Ishikawa (cell line): ENCODE data around the gene PTPRD.

ENCODE experiments used
- CEBPB ChIP-seq: IDR thresholded peaks from 2 replicates; pipeline ENCODE4 v1.6.1; 2012
- CREB1 ChIP-seq: IDR thresholded peaks from 2 replicates; pipeline ENCODE4 v1.6.1; 2012; ENCODE audit warnings: low read depth
- EGR1 ChIP-seq: IDR thresholded peaks from 2 replicates; pipeline ENCODE4 v1.6.1; 2012
- EP300 ChIP-seq: IDR thresholded peaks from 2 replicates; pipeline ENCODE4 v1.6.1; 2012; ENCODE audit warnings: borderline replicate concordance
- FOXM1 ChIP-seq: IDR thresholded peaks from 2 replicates; pipeline ENCODE4 v1.6.1; 2012; ENCODE audit warnings: low read depth, borderline replicate concordance
- NFIC ChIP-seq: IDR thresholded peaks from 2 replicates; pipeline ENCODE4 v1.6.1; 2012
- RAD21 ChIP-seq: IDR thresholded peaks from 2 replicates; pipeline ENCODE4 v1.6.1; 2012; ENCODE audit warnings: low read depth
- TAF1 ChIP-seq: IDR thresholded peaks from 2 replicates; pipeline ENCODE4 v1.6.1; 2012; ENCODE audit warnings: low read depth, mild to moderate bottlenecking
- TCF12 ChIP-seq: IDR thresholded peaks from 2 replicates; pipeline ENCODE4 v1.6.1; 2012; ENCODE audit warnings: low read depth
- TEAD4 ChIP-seq: IDR thresholded peaks from 2 replicates; pipeline ENCODE4 v1.6.1; 2012
- YY1 ChIP-seq: IDR thresholded peaks from 2 replicates; pipeline ENCODE4 v1.6.1; 2012; ENCODE audit warnings: low read depth
- ZBTB7A ChIP-seq: IDR thresholded peaks from 2 replicates; pipeline ENCODE4 v1.6.1; 2012; ENCODE audit warnings: low read depth
- TF ChIP-seq, protein P1 (sequence below): IDR thresholded peaks from 2 replicates; pipeline ENCODE4 v1.6.1; 2012
- TF ChIP-seq, protein P2 (sequence below): IDR thresholded peaks from 2 replicates; pipeline ENCODE4 v1.6.1; 2012; ENCODE audit warnings: low read depth, mild to moderate bottlenecking
- TF ChIP-seq, protein P3 (sequence below): IDR thresholded peaks from 2 replicates; pipeline ENCODE4 v1.6.1; 2012

PTPRD gene

DNA sequence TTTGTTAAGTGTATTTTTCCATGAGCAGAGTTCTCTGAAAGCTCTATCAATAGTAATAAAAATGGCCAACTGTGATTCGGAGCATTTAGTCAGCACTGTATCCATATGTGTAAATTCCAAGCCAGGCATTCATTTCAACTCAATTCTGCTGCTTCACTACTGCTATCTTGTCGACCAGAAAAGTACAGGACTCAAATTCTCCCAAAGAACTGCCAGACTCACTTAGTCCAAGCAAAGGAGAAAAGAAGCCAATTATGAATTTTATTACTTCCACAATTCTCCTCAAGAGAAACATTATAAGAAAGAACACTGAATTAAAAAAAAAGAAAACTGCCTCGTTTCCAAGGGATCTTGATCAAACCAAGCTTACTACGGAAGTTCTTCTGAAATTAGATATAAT is 1906.9 kb downstream of the PTPRD start:
- TF ChIP-seq, protein P1, sequence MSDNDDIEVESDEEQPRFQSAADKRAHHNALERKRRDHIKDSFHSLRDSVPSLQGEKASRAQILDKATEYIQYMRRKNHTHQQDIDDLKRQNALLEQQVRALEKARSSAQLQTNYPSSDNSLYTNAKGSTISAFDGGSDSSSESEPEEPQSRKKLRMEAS = no peak
- TF ChIP-seq FOXM1 (no peak), TCF12 (no peak), YY1 (no peak), TEAD4 (no peak), EGR1 (no peak)

DNA sequence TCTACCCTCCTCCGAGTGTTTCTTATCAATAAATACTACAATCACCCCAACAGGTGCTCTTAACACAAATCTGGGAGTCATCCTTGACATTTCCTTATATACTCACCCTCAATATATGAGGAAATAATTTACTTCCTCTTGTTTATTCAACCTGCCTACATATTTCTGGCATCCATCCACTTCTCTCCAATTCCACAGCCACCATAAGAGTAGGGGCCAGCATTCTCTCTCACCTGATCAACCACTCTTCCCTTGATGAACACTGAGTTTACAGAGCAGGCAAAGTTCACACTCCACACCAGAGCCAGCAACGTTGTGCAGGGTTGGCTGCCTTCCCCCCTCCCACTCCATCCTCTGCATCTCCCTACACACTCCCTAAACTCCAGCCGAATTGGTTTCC is 1908.9 kb downstream of the PTPRD start:
- no peak for TF ChIP-seq FOXM1
- TF ChIP-seq EP300 = no peak
- TF ChIP-seq NFIC = no peak

DNA sequence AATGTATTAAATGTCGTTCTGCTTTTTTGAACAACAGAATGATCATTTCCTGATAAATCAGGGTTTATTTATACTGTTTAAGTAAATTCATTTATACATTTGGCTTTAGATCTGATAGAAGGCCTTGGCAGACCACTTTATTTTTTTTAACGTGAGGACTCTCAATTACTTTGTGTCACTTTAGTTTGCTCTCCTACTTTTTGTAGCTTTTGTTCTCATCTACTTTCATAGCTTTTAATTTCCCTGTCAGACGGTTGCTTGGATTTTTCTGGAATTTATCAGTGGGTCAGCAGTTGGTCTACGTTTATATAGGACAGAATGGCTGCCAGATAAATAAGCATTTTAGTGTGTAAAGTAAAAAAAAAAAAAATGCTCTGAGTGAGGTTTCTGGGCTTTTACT is 1910.9 kb downstream of the PTPRD start:
- TF ChIP-seq NFIC (no peak), EP300 (no peak), TEAD4 (no peak), RAD21 (no peak), ZBTB7A (no peak)

DNA sequence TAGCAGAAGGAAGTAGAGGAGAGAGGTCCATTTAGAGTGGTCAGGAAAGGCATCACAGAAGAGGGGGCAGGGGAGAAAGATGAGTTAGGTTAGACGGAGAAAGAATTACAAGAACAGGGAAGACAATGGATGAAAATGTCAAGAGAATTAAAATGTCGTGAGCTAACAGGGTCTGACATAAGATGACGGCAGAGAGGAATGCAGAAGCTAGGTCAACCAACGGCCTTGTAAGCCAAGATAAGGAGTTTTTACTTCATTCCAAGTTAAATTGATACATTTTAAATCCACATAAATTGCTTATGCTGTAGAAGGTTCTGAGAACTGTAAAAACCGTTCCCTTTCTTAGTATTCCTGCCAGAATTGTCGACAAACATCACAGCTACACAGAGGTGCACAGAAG is 1916.3 kb downstream of the PTPRD start:
- TF ChIP-seq ZBTB7A = no peak
- TF ChIP-seq FOXM1 = no peak
- TF ChIP-seq EP300 = no peak
- TF ChIP-seq, protein P1 = no peak
- TF ChIP-seq TAF1 = no peak
- TF ChIP-seq CEBPB = no peak
- TF ChIP-seq YY1 = no peak
- TF ChIP-seq EGR1 = no peak
- TF ChIP-seq TCF12 = no peak
- TF ChIP-seq RAD21 = no peak
- no peak for TF ChIP-seq NFIC
- TF ChIP-seq, protein P2, sequence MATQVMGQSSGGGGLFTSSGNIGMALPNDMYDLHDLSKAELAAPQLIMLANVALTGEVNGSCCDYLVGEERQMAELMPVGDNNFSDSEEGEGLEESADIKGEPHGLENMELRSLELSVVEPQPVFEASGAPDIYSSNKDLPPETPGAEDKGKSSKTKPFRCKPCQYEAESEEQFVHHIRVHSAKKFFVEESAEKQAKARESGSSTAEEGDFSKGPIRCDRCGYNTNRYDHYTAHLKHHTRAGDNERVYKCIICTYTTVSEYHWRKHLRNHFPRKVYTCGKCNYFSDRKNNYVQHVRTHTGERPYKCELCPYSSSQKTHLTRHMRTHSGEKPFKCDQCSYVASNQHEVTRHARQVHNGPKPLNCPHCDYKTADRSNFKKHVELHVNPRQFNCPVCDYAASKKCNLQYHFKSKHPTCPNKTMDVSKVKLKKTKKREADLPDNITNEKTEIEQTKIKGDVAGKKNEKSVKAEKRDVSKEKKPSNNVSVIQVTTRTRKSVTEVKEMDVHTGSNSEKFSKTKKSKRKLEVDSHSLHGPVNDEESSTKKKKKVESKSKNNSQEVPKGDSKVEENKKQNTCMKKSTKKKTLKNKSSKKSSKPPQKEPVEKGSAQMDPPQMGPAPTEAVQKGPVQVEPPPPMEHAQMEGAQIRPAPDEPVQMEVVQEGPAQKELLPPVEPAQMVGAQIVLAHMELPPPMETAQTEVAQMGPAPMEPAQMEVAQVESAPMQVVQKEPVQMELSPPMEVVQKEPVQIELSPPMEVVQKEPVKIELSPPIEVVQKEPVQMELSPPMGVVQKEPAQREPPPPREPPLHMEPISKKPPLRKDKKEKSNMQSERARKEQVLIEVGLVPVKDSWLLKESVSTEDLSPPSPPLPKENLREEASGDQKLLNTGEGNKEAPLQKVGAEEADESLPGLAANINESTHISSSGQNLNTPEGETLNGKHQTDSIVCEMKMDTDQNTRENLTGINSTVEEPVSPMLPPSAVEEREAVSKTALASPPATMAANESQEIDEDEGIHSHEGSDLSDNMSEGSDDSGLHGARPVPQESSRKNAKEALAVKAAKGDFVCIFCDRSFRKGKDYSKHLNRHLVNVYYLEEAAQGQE = no peak
- no peak for TF ChIP-seq CREB1
- TF ChIP-seq, protein P3, sequence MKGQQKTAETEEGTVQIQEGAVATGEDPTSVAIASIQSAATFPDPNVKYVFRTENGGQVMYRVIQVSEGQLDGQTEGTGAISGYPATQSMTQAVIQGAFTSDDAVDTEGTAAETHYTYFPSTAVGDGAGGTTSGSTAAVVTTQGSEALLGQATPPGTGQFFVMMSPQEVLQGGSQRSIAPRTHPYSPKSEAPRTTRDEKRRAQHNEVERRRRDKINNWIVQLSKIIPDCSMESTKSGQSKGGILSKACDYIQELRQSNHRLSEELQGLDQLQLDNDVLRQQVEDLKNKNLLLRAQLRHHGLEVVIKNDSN = no peak
- TF ChIP-seq TEAD4 = no peak

DNA sequence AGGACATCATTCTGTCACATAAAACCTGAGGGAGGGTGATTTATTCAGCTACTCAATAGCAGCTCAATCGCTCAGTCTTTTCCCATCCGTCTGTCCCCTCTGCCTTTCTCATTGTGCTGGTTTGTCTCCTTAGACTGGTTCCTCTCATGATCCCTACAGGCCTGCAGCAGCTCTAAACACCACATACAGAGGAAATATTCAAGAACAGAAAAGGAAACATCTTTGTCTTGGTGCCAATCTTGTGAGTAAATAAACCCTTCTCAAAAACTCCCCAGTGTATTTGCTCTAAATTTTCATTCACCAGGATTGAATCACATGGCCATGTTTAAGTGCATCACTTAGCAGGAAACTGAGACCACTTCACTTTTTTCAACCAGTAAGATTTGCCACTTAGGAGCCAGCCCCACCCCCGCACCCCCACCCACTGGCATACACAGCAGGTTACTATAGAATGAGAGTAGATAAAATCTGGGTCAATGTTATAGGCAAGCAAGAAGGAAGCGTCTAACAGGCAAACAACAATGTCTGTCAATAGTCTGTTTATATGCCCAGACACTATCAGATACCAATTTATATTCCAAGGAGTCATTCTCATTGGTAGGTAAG is 1917.7 kb downstream of the PTPRD start:
- no peak for TF ChIP-seq RAD21
- no peak for TF ChIP-seq CREB1
- TF ChIP-seq, protein P3 = no peak
- no peak for TF ChIP-seq YY1
- no peak for TF ChIP-seq FOXM1

DNA sequence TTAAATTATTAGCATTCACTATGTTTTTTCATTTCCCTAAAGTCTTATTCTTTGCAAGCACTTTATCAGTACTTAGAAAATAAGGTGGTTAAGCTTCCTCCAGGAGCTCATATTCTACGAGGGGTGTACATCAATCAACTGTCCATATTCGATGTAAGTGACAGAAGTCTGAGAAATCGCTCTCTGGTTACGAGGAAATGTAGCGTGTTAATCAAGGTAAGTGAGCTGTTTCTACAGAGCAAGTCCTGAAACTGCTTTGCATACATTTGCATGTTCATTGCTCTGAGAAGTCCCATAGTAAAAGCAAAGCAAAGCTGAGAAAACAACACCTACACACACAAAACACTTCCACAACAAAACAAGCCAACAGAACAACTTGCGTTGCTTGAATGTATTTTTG is 1919.3 kb downstream of the PTPRD start:
- no peak for TF ChIP-seq ZBTB7A
- no peak for TF ChIP-seq TAF1
- TF ChIP-seq CREB1 = no peak
- TF ChIP-seq, protein P3 = no peak
- TF ChIP-seq YY1 = no peak
- TF ChIP-seq EP300 = no peak
- TF ChIP-seq, protein P1 = no peak

DNA sequence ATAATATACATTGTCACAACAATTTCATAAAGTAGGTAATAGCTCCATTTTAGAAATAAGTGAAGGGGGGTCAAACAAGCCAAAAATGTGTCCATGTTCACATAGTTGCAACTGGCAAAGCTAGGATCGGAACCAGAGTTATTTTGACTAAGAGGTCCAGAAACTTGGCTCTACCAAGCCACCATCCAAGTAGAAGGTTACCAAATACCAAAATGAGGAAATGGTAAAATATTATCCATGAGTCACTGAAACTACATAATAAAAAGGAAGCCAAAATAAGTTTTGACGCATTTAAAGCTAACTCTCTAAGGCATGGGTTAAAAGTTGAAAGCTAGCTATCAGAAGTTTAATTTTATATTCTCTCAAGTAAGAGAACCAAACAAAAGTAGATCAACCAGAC is 1926.3 kb downstream of the PTPRD start:
- TF ChIP-seq TEAD4 (no peak), RAD21 (no peak), CREB1 (no peak), YY1 (no peak), FOXM1 (no peak), NFIC (no peak), EP300 (no peak), EGR1 (no peak), TCF12 (no peak), TAF1 (no peak), ZBTB7A (no peak)
- TF ChIP-seq, protein P3 = no peak
- TF ChIP-seq, protein P1 = no peak
